Peyer's patch (tissue), 4 donors: ENCODE results near the gene SFRP5. TPM values are rescaled to one million over a fixed set of nuclear protein-coding genes. Genes with fewer than 3 reads are reported as not detected.

Experiments used
- DNase-seq, 3 donors: peaks; one replicate each; pipeline ENCODE4 v3.0.0-alpha.2; 2017 to 2019
- H3K27ac ChIP-seq, 4 donors: fragments of 200-600 bp; sonication (generic); one replicate each; pipeline ENCODE4 v1.5.1; 2016 to 2019
- H3K27me3 ChIP-seq, 2 donors: fragments of 200-600 bp; sonication (generic); one replicate each; pipeline ENCODE4 v1.5.1; 2019
- H3K36me3 ChIP-seq, 3 donors: fragments of 200-600 bp; sonication (generic); one replicate each; pipeline ENCODE4 v1.5.1; 2016 to 2019
- H3K4me1 ChIP-seq, 4 donors: fragments of 200-600 bp; sonication (generic); one replicate each; pipeline ENCODE4 v1.5.1; 2016 to 2019
- H3K4me3 ChIP-seq, 4 donors: fragments of 200-600 bp; sonication (generic); 1 replicate in 3 of 4; 2 replicates in 1 of 4; pipeline ENCODE4 v1.5.1; 2016 to 2019; ENCODE audit warnings: mild to moderate bottlenecking in 1 of 4
- H3K9me3 ChIP-seq, 4 donors: fragments of 200-600 bp; sonication (generic); one replicate each; pipeline ENCODE4 v1.5.1; 2016 to 2019; ENCODE audit warnings: mild to moderate bottlenecking in 1 of 4
- CTCF ChIP-seq, 6 experiments: fragments of 450-650 bp in 4 of 6; fragments of 200-600 bp in 2 of 6; sonication (generic) in 1 of 6; IDR thresholded peaks; one replicate each; pipeline ENCODE4 v1.5.1; 2017 to 2019; ENCODE audit warnings: antibody characterized with exemption in 6 of 6, mild to moderate bottlenecking in 3 of 6, moderate library complexity in 1 of 6
- POLR2A ChIP-seq, 2 donors: fragments of 450-650 bp; IDR thresholded peaks; one replicate each; pipeline ENCODE4 v1.5.1; 2017; ENCODE audit warnings: antibody characterized with exemption in 2 of 2, mild to moderate bottlenecking in 2 of 2, moderate library complexity in 2 of 2
- total RNA-seq, 4 donors: library from RNA; depleted of rRNA; stranded (reverse); fragments of >200 nt; gene quantifications; one replicate each; pipeline ENCODE4 v1.1.0, GENCODE V29; 2016

The SFRP5 gene
- total RNA-seq, 4 donors from 2014 or later, result 18.0 to 67.3 (median 48.9) TPM; not detected in 1

- Histone ChIP-seq H3K36me3 (no peaks in the 10 kb centered on the region), H3K4me3 (no peak overlapping the region), H3K9me3 (no peaks in the 10 kb centered on the region), H3K27me3 (no peaks in the 10 kb centered on the region), H3K27ac (no peak overlapping the region), H3K4me1 (peaks cover 0 to 16% (median 2%) of the 10 kb centered on the region in 4 donors)
- no peak for TF ChIP-seq POLR2A (IDR thresholded peaks at IDR 0.05)
- TF ChIP-seq CTCF (IDR thresholded peaks at IDR 0.05), result no peak
- no peak for DNase-seq
These were observed 13.4 kb upstream of the SFRP5 start for GRCh38 chr10:97785231-97785630.

- H3K9me3 ChIP-seq, result no peaks in the 10 kb centered on the region
- no peak for DNase-seq
- no peak overlapping the region for H3K4me3 ChIP-seq
- H3K36me3 ChIP-seq, result no peaks in the 10 kb centered on the region
- no peak overlapping the region for H3K27ac ChIP-seq
- peaks cover 0 to 16% (median 2%) of the 10 kb centered on the region in 4 donors for H3K4me1 ChIP-seq
- H3K27me3 ChIP-seq, result no peaks in the 10 kb centered on the region
- no peak for TF ChIP-seq CTCF (IDR thresholded peaks at IDR 0.05)
- no peak for TF ChIP-seq POLR2A (IDR thresholded peaks at IDR 0.05)
These were observed 12.5 kb upstream of the SFRP5 start for GRCh38 chr10:97784200-97784810.

GRCh38 chr10:97782455-97783228 lies 10.8 kb upstream of the SFRP5 start:
- Histone ChIP-seq H3K27ac (no peak overlapping the region), H3K27me3 (no peaks in the 10 kb centered on the region), H3K4me1 (peaks cover 0 to 12% (median 2%) of the 10 kb centered on the region in 4 donors), H3K36me3 (no peaks in the 10 kb centered on the region), H3K9me3 (no peaks in the 10 kb centered on the region), H3K4me3 (no peak overlapping the region)
- TF ChIP-seq POLR2A (IDR thresholded peaks at IDR 0.05) (no peak), CTCF (IDR thresholded peaks at IDR 0.05) (no peak)
- DNase-seq, result no peak

- no peak overlapping the region for H3K27ac ChIP-seq
- no peaks in the 10 kb centered on the region for H3K9me3 ChIP-seq
These were observed 10.0 kb upstream of the SFRP5 start for GRCh38 chr10:97781618-97782331.

More at GRCh38 chr10:97781618-97782331, 10.0 kb upstream of the SFRP5 start:
- no peak for DNase-seq
- TF ChIP-seq POLR2A (IDR thresholded peaks at IDR 0.05) (no peak), CTCF (IDR thresholded peaks at IDR 0.05) (no peak)
- Histone ChIP-seq H3K36me3 (no peaks in the 10 kb centered on the region), H3K4me3 (no peak overlapping the region), H3K27me3 (no peaks in the 10 kb centered on the region), H3K4me1 (peaks cover 0 to 12% (median 2%) of the 10 kb centered on the region in 4 donors)
